GM12865 (cell line): Measurements from ENCODE around the gene PFKL.

Experiments
- DNase-seq: peaks from one replicate; pipeline ENCODE4 v3.0.0; 2010; ENCODE audit warnings: low read depth
- H3K4me3 ChIP-seq: 2 replicates; pipeline ENCODE4 v1.5.1; 2011; ENCODE audit warnings: mild to moderate bottlenecking, low read depth, low read length, control low read depth
- CTCF ChIP-seq: IDR thresholded peaks from 2 replicates; pipeline ENCODE4 v1.5.1; 2011; ENCODE audit warnings: low read length, control low read depth, low read depth, inconsistent platforms; ENCODE audit not compliant: insufficient read depth; ENCODE audit errors: missing control alignments

Gene PFKL

GRCh38 chr21:44260791-44261631, 38.8 kb upstream of the PFKL start:
- no peak for TF ChIP-seq CTCF
- no peak for DNase-seq
- H3K4me3 ChIP-seq, result no peak overlapping the region

GRCh38 chr21:44261675-44262295, 38.1 kb upstream of the PFKL start, which contains the start of gene DNMT3L:
Gene DNMT3L, minus strand, starts transcription at chr21:44261897. Its CDS starts 638 bp downstream, at chr21:44261259.
- no peak within 1 kb of the TSS for H3K4me3 ChIP-seq
- TF ChIP-seq CTCF, result no peak
- no peak for DNase-seq

- TF ChIP-seq CTCF, result no peak
- no peak overlapping the region for H3K4me3 ChIP-seq
- no peak for DNase-seq
Measured at GRCh38 chr21:44262338-44263056, 37.4 kb upstream of the PFKL start.

GRCh38 chr21:44263221-44263760, 36.6 kb upstream of the PFKL start:
- H3K4me3 ChIP-seq, result no peak overlapping the region
- no peak for TF ChIP-seq CTCF
- DNase-seq, result no peak

- TF ChIP-seq CTCF, result no peak
- no peak for DNase-seq
- H3K4me3 ChIP-seq, result no peak overlapping the region
Measured at GRCh38 chr21:44263768-44264167, 36.1 kb upstream of the PFKL start.

- no peak for DNase-seq
- no peak overlapping the region for H3K4me3 ChIP-seq
- TF ChIP-seq CTCF, result no peak
Measured at GRCh38 chr21:44265734-44266270, 34.1 kb upstream of the PFKL start.
